ENCODE measurements around the gene ENTPD8.
"Not testable (repeated sequence)": the region's sequence is repeated elsewhere in the genome, so short reads cannot be mapped to it uniquely, and the experiment has no call there.

The ENTPD8 gene

GRCh38 chr9:137476856-137477255 is 35.7 kb upstream of the ENTPD8 start:
- DNase-seq (ENCODE audit: low spot score): no peak

DNA sequence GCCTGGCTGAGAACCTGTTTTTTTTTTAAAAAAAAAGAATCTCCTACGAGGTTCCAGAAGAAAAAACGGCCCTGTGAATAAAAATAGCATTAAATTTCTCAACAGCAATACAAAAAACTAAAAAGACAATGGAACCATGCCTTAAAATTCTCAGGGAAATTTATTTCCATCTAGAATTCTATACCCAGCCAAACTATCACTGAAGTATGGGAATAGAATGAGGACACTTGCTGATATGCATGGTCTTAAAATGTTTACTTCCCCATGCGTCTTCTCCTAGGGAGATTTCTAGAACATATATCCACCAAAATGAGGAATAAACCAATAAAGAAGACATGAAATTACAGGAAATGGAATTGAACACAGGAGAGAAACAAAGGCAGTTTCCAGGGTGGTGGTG is 34.5 kb upstream of the ENTPD8 start:
- DNase-seq (ENCODE audit: low spot score): no peak

DNA sequence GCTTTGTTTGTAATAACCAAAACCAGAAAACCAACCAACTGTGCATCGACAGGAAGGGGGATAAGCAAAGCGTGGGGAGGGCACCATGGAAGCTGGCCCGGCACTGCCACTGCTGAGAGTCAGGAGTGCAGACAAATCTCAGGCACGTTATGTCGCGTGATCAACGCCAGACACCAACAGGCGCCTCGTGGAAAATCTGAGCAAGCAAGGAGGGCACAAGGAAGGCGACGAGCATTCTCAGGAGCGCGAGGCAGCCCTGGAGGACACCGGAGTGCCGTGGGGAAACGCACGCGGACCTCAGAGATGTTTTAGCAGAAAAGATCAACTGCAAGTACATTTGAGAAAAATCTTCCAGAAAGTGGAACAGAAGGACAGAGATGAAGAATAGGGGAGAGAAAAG is 33.1 kb upstream of the ENTPD8 start:
- DNase-seq (ENCODE audit: low spot score): no peak

- DNase-seq (ENCODE audit: low spot score): no peak
These were observed 29.6 kb upstream of the ENTPD8 start for GRCh38 chr9:137470785-137471184.

DNA sequence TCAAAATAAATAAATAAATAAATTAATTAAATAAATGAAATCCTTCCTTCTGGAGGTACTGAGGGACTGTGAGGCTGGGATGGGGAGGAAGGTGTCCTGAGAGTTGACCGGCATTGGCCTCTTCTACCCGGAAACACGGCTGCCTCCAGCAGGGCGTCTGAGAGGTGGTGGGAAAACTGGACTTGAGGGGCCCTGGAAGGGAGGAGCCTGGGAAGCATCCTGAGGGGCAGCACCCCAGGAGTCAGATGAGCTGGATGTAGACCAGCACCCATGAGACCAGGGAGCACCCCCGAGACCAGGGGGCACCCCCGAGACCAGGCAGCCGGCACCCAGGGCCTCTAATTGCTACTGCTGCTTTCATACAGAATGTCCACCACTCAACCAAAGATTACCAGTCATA is 26.7 kb upstream of the ENTPD8 start:
- DNase-seq (ENCODE audit: low spot score): no peak

- no peak for DNase-seq (ENCODE audit: low spot score)
These were observed 26.0 kb upstream of the ENTPD8 start for GRCh38 chr9:137467161-137467581.

GRCh38 chr9:137466389-137467085 is 25.4 kb upstream of the ENTPD8 start:
- DNase-seq (ENCODE audit: low spot score): not testable (repeated sequence)

DNA sequence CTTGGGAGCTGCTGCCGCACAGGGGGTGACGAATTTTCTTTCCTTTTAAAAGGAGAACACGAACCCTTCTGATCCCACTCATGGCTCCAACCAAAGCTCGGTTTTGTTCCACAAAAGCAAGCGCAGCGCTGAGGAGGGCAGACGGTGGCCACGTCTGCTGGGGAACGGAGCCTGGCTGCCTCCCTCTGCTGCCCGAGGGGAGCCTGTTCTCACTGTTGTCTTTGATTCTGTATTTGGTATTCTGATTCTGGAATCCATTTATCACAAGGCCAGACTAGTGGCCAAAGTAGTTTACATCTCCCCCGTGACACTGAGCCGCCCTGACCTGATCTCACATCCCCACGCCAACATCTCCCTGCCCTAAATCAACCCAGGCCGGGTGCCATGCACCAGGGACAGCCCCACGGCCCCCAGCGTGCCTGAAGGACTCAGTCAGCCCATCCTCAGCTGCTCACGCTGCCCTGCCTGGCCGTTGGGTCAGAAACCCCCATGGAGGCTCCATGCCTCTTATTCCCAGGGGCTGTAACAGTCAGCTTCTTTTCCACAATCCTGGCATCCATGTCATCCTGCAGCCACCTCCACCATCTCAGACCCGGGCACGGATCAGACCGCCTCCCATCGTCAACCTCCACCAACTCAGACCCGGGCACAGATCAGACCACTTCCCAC is 24.7 kb upstream of the ENTPD8 start:
- DNase-seq (ENCODE audit: low spot score): no peak

DNA sequence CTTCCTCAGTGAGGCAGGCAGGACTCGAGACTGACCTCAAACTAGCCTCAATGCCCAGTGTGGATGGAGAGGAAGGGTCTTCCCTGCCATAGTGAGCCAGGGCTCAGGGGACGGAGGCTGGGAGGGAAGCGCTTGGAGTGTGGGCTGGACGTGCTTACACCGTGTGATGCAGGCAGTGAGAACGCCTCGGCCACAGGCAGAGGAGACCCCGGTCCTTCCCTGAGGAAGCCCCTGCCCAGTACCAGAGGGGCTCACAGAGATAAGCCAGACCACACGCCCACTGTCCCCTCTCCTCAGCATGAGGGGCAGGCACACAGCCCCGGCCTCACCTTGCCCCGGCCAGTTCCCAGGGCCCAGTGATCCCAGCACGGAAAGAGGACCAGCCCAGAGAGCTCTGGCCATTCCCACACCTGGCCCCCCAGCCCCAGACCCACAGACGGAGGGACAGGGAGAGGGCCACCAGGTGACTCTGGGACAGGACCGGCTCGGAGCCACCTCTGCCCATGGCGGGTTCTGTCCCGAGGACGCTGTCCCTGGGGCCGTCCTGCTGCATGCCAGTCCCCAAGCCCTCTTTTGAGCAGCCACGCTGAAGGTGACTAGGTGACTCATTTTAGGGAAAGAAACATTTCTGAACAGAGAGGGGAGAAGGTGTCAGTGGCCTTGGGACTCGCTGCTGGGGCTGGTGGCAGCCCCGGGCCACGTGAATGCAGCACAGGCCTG is 24.0 kb upstream of the ENTPD8 start:
- no peak for DNase-seq (ENCODE audit: low spot score)

DNA sequence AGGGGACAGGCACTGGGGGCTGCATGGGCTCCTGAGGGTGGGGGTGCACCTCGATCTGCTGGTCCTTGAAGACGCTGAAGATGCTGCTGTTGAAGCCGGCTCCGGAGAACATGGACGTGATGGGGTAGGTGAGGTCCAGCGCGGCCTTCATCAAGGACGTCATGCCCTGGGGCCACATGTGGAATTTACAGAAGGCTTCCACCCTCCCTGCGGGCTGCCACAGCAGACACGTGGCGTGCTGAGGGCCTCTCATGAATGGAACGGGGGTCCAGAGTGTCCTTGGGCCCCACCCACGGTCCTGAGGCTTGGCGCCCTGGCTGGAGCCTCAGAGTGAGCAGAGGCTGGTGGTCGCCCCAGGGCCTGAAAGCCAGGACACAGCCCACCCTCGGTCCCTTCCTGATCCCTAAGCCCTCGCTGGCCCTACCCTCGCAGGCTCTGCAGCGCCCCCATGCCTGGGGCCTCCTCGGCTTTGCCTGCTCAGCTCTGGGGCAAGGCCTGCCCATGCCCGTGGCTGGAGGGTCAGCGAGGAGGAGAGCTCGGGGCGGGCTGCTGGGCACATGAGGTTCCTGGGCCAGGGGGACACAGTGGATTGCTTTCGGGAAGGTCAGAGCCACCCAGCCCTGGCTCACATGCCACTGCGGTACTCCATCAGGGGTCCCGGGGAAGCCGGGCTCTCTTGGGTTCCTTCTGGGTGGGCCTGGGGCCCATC is 23.3 kb upstream of the ENTPD8 start:
- DNase-seq (ENCODE audit: low spot score): no peak

DNA sequence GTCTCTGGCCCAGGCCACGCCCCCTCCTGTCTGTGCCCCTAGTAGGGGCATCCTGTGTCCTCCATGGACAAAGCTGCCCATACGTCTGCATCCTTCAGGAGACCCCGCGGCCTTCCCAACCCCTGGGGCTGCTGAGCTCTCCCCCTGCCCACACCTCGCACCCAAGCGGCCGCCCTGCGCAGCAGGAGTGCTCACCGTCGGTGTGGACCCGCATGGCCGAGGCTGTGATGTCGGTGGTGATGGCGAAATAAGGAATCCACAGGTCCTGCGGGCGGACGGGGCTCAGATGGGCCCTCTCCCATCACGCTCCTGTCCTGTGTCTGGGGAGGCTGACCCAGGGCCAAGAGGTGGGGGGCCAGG is 22.8 kb upstream of the ENTPD8 start:
- no peak for DNase-seq (ENCODE audit: low spot score)

GRCh38 chr9:137462986-137463930 is 22.1 kb upstream of the ENTPD8 start:
- DNase-seq (ENCODE audit: low spot score): no peak

DNA sequence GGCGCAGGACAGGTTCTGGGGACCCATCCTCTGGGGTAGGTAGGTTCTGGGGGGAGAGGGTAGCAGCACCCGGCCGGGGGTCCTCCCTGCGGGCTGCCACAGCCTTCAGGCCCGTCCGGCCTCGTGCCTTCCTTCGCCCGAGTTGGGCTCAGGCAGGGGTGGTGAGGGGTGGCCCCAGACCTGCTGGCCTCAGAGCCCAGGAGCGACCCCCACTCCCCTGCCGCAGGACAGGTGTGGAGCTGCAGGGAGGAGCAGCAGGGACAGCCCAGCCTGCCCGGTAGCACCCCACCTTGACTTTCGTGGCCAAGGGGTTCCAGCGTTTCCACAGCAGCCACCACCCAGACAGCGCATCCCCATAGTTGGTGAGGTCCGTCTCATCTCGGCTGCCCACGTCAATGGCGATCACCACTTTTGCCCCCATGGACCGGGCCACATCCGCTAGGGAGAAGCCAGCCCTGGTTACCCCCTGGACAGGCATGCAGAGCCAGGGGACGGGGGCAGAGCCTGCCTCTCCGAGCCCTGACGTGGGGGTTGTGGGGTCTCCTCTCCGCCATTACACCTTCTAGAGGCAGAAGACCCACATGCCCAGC is 21.3 kb upstream of the ENTPD8 start:
- no peak for DNase-seq (ENCODE audit: low spot score)

DNA sequence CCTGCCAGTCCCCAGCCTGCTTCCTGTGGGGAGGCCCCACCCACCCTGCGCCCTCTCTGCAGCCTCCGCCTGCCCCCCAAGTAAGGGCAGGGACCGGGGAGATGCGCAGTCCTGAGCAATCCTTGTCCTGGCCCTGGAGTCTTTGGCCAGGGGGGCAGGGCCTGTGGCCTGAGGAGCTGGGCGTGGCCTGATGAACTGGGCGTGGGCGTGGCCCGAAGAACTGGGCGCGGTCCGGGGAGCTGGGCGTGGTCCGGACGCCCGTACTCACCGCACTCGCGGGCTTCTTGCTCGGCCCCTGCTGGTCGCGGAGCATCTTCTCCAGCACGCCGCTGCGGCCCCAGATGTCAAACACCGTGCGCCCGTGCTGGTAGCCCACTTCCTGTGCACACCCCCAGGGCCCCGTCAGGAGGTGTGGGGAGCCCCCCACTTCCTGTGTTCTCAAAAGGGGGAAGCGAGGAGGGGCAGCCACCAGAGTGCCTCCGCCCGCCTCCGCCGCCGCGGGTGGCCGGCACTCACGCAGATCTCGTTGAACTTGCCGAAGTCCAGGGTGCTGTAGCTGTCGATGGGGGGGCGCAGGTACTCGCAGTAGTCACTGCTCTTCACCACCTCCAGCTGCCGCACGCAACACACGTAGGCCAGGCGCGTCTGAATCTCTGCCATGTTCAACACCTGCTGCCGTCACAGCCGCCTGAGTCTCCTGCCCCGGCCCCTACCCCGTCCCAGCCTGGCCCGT is 20.7 kb upstream of the ENTPD8 start:
- DNase-seq (ENCODE audit: low spot score): peak; percentile 73

GRCh38 chr9:137461316-137461662 is 20.1 kb upstream of the ENTPD8 start:
- DNase-seq (ENCODE audit: low spot score): no peak

DNA sequence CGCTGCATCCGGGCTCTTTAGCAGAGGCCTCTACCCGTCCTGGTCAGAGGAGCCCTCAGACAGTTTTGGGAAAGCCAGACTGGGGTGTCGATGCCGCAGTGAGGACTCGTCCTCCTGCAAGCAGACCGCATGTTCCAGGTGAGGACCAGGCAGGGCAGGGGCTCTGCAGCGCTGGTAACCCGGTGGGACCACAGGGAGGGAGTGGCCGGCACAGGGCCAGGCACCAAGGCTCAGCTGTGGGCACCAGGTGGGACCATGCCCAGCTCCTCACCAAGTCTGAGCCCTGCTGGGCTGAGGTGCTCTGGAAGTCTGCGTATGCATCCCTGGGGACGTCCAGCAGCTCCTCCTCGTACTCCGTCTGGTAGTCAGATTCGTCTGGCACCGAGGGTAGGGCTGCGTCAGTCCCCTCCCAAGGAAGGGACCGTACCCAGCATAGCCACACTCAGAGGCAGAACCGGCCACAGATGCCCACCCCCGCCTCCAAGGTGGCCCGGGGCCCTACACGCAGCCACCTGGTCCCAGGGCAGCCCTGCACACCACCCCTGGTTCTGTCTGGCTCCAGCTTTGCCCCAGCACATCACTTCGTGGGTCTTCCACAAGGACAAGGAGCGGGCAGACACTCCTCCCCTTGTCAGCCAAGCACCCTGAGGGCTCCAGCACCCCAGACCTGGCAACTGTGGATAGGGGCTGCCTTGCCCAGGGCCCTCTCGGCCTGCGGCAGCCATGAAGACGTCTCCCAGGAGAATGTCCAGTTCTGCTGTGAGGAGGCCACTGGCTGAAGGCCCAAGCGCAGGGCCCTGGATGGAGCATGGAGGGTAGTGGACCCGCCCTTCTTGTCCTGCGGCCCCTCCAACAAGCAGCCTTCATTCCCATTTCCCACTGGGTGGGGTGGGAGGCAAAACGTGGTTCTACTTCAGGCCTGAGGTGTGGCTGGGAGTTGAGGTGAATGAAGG is 19.5 kb upstream of the ENTPD8 start:
- DNase-seq (ENCODE audit: low spot score): no peak

GRCh38 chr9:137459601-137460362 is 18.6 kb upstream of the ENTPD8 start:
- DNase-seq (ENCODE audit: low spot score): no peak

DNA sequence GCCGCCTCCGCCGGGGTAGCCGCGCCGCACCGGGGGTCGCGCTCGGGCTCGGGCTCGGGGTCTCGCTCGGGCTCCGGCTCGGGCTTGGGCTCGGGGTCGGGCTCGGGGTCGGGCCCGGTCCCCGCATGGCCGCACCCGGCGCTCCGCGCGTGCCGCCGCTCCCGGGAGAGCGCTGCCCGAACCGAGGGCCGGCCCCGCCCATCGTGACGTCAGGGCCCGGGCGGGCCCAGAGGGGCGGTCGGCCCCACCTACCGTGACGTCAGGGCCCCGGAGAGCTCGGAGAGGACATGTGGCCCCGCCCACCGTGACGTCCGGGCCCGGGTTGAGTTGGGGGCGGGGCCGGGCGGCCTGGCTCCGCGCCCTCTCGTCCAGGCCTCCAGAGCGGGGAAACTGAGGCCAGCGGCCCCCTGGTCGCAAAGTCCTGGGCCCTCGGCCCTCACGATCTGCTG is 18.0 kb upstream of the ENTPD8 start, which contains the start of gene NSMF:
Gene NSMF (minus strand): TSS at position 183 of the 449 bp plus-strand sequence. CDS start 232 bp downstream, outside the sequence.
- peak; percentile 92 for DNase-seq (ENCODE audit: low spot score)

All from CD4-positive, alpha-beta T cell treated with Interleukin-15 for 4 hours (primary cell).